ENCODE data around the gene BCKDHB. TPM values are rescaled to one million over a fixed set of nuclear protein-coding genes. Genes with fewer than 3 reads are reported as not detected.

The BCKDHB gene
- total and polyA plus RNA-seq, 2 donors (not counting 3 experiments of a cell fraction or from before 2014, with no cell fraction given) = 5.6 to 12.2 TPM

- Histone ChIP-seq H2AFZ (ENCODE audit: low read depth, low read length) (no peak overlapping the region), H3K4me1 (ENCODE audit: control insufficient read depth, extremely low read depth, insufficient read depth, low read length) (peaks cover 11% of the 10 kb centered on the region), H3K27ac (ENCODE audit: insufficient read depth, low read depth, low read length) (no peak overlapping the region), H3K27me3 (ENCODE audit: control insufficient read depth in 2 of 2, insufficient read depth in 2 of 2, low read length in 2 of 2) (no peaks in the 10 kb centered on the region), H3K9ac (replicated peaks; ENCODE audit: extremely low read depth, insufficient read depth, low read length) (no peak overlapping the region), H3K4me2 (ENCODE audit: insufficient read depth, low read length) (no peak overlapping the region), H3K9me1 (replicated peaks; ENCODE audit: control insufficient read depth, extremely low read depth, insufficient read depth, low read length) (no peaks in the 10 kb centered on the region), H3K36me3 (ENCODE audit: control insufficient read depth in 2 of 2, extremely low read depth in 1 of 2, insufficient read depth in 2 of 2, low read length in 2 of 2) (no peaks in the 10 kb centered on the region), H4K20me1 (replicated peaks; ENCODE audit: control insufficient read depth, extremely low read depth, insufficient read depth, low read length) (no peaks in the 10 kb centered on the region), H3K4me3 (replicated peaks in 1 of 3; ENCODE audit: insufficient read depth in 1 of 3, low read depth in 1 of 3, low read length in 3 of 3) (no peak overlapping the region), H3K9me3 (replicated peaks; ENCODE audit: control insufficient read depth, insufficient read depth, low read length) (no peaks in the 10 kb centered on the region), H3K79me2 (ENCODE audit: control insufficient read depth, insufficient read depth, low read length) (no peaks in the 10 kb centered on the region)
- dilution Hi-C loops (cut with MboI; ENCODE audit: extremely low pct_ligation_motif_present, low sequenced_read_pairs) (no loop called here), intact Hi-C loops (cut with micrococcal nuclease) (no loop called here)
- TF ChIP-seq EZH2 (IDR thresholded peaks at IDR 0.05; ENCODE audit: borderline replicate concordance, low read depth, low read length, severe bottlenecking) (no peak), GATA2 (IDR thresholded peaks at IDR 0.05; ENCODE audit: insufficient read depth, insufficient read length, low read depth, low read length) (no peak), MYC (IDR thresholded peaks at IDR 0.05; ENCODE audit: low read depth, low read length) (no peak), FOS (IDR thresholded peaks at IDR 0.05; ENCODE audit: borderline replicate concordance, insufficient read depth, low read length) (no peak), MAX (IDR thresholded peaks at IDR 0.05; ENCODE audit: insufficient read depth, insufficient read length) (no peak), POLR2AphosphoS5 (IDR thresholded peaks at IDR 0.05; ENCODE audit: insufficient read depth, low read depth, low read length) (no peak), POLR2A (IDR thresholded peaks at IDR 0.05; ENCODE audit: low read depth, low read length) (no peak), JUN (IDR thresholded peaks at IDR 0.05; ENCODE audit: borderline replicate concordance, insufficient read depth, insufficient read length, low read depth) (no peak)
- POLR2A ChIA-PET = no interaction called here
- DNase-seq (ENCODE audit: low read depth, low spot score) (no peak), FAIRE-seq (no peak)
- no TSS peak for BruUV-seq (replicated peaks)
- CTCF ChIA-PET = interaction anchor here (0.9 kb wide), 1 partner anchor 481 kb away, joined by 3 read pairs; no protein-coding TSS in a partner anchor
Measured at GRCh38 chr6:80144753-80145315, 38.4 kb downstream of the BCKDHB start.

GRCh38 chr6:80145509-80145908 lies 39.0 kb downstream of the BCKDHB start:
- ChIA-PET POLR2A (no interaction called here), CTCF (interaction anchor here (0.9 kb wide), 1 partner anchor 480 kb away, joined by 3 read pairs; no protein-coding TSS in a partner anchor)
- FAIRE-seq = no peak
- Histone ChIP-seq H3K9me3 (replicated peaks; ENCODE audit: control insufficient read depth, insufficient read depth, low read length) (no peaks in the 10 kb centered on the region), H3K4me1 (ENCODE audit: control insufficient read depth, extremely low read depth, insufficient read depth, low read length) (peaks cover 11% of the 10 kb centered on the region), H3K9me1 (replicated peaks; ENCODE audit: control insufficient read depth, extremely low read depth, insufficient read depth, low read length) (no peaks in the 10 kb centered on the region), H3K27me3 (ENCODE audit: control insufficient read depth in 2 of 2, insufficient read depth in 2 of 2, low read length in 2 of 2) (no peaks in the 10 kb centered on the region), H3K9ac (replicated peaks; ENCODE audit: extremely low read depth, insufficient read depth, low read length) (no peak overlapping the region), H3K36me3 (ENCODE audit: control insufficient read depth in 2 of 2, extremely low read depth in 1 of 2, insufficient read depth in 2 of 2, low read length in 2 of 2) (no peaks in the 10 kb centered on the region), H4K20me1 (replicated peaks; ENCODE audit: control insufficient read depth, extremely low read depth, insufficient read depth, low read length) (no peaks in the 10 kb centered on the region), H3K4me3 (replicated peaks in 1 of 3; ENCODE audit: insufficient read depth in 1 of 3, low read depth in 1 of 3, low read length in 3 of 3) (no peak overlapping the region), H2AFZ (ENCODE audit: low read depth, low read length) (no peak overlapping the region), H3K79me2 (ENCODE audit: control insufficient read depth, insufficient read depth, low read length) (no peaks in the 10 kb centered on the region), H3K27ac (ENCODE audit: insufficient read depth, low read depth, low read length) (no peak overlapping the region), H3K4me2 (ENCODE audit: insufficient read depth, low read length) (no peak overlapping the region)
- no TSS peak for BruUV-seq (replicated peaks)
- no peak for DNase-seq (ENCODE audit: low read depth, low spot score)
- TF ChIP-seq FOS (IDR thresholded peaks at IDR 0.05; ENCODE audit: borderline replicate concordance, insufficient read depth, low read length) = no peak
- no peak for TF ChIP-seq MAX (IDR thresholded peaks at IDR 0.05; ENCODE audit: insufficient read depth, insufficient read length)
- TF ChIP-seq POLR2A (IDR thresholded peaks at IDR 0.05; ENCODE audit: low read depth, low read length) = no peak
- no peak for TF ChIP-seq CTCF (IDR thresholded peaks at IDR 0.05; ENCODE audit: extremely low read depth in 1 of 2, insufficient read depth in 1 of 2, low read depth in 1 of 2, low read length in 2 of 2)
- no peak for TF ChIP-seq GATA2 (IDR thresholded peaks at IDR 0.05; ENCODE audit: insufficient read depth, insufficient read length, low read depth, low read length)
- no peak for TF ChIP-seq POLR2AphosphoS5 (IDR thresholded peaks at IDR 0.05; ENCODE audit: insufficient read depth, low read depth, low read length)
- TF ChIP-seq JUN (IDR thresholded peaks at IDR 0.05; ENCODE audit: borderline replicate concordance, insufficient read depth, insufficient read length, low read depth) = no peak
- no peak for TF ChIP-seq EZH2 (IDR thresholded peaks at IDR 0.05; ENCODE audit: borderline replicate concordance, low read depth, low read length, severe bottlenecking)
- dilution Hi-C loops (cut with MboI; ENCODE audit: extremely low pct_ligation_motif_present, low sequenced_read_pairs) = no loop called here
- intact Hi-C loops (cut with micrococcal nuclease) = no loop called here

Data from endothelial cell of umbilical vein (primary cell).